Jurkat, Clone E6-1 (cell line): ENCODE data around the gene SEPTIN5.
A peak's percentile ranks its signal among the peaks of the same experiment; 100 is the strongest.

ENCODE experiments used
- DNase-seq: peaks from one replicate; pipeline ENCODE4 v3.0.0-alpha.2; 2011; ENCODE audit warnings: low read depth, low spot score
- H3K4me3 ChIP-seq: 2 replicates; pipeline ENCODE4 v1.5.1; 2011; ENCODE audit warnings: mild to moderate bottlenecking, low read length, control low read depth, moderate library complexity

Gene SEPTIN5

GRCh38 chr22:19755145-19755710, 40.9 kb downstream of the SEPTIN5 start:
- no peak for DNase-seq
- H3K4me3 ChIP-seq = no peak overlapping the region

DNA sequence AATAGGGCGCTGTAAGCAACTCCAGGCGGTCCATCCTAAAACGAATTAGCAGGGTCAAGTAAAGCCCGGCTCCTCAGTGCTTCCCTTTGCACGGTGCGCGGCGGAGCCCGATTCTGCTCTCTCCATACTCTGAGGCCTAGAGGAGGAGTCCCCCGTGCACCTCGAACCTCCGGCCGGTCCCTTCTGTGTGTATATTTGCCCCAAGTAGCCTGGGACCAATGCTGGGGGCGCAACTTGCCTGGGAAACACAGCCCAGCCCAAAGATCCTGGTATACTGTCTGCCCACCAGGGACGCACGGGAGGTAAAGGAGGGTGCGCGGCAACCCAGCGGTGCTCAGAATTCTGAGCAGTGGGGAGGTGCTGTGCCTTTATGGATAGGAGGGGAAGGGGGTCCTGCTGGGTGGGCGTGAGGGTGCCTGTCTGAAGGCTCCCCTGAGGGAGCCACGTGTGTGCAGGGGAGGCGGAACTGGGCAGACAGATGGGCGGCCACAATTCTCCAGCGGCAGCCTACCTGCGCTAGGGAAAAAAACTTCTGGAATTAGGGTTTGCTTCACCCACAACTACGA, 41.5 kb downstream of the SEPTIN5 start:
- H3K4me3 ChIP-seq = no peak overlapping the region
- no peak for DNase-seq

- DNase-seq = peak; percentile 54
- H3K4me3 ChIP-seq = peak overlapping the region; percentile 40
Measured at GRCh38 chr22:19756288-19757128, 42.2 kb downstream of the SEPTIN5 start.

GRCh38 chr22:19757140-19757984, 43.1 kb downstream of the SEPTIN5 start:
- no peak for DNase-seq
- peak overlapping the region; percentile 40 for H3K4me3 ChIP-seq

- DNase-seq = no peak
- no peak overlapping the region for H3K4me3 ChIP-seq
Measured at GRCh38 chr22:19757985-19758895, 43.9 kb downstream of the SEPTIN5 start.

GRCh38 chr22:19758896-19759426, 44.7 kb downstream of the SEPTIN5 start:
- no peak for DNase-seq
- no peak overlapping the region for H3K4me3 ChIP-seq

GRCh38 chr22:19759427-19760057, 45.2 kb downstream of the SEPTIN5 start:
- DNase-seq = no peak
- no peak overlapping the region for H3K4me3 ChIP-seq

DNA sequence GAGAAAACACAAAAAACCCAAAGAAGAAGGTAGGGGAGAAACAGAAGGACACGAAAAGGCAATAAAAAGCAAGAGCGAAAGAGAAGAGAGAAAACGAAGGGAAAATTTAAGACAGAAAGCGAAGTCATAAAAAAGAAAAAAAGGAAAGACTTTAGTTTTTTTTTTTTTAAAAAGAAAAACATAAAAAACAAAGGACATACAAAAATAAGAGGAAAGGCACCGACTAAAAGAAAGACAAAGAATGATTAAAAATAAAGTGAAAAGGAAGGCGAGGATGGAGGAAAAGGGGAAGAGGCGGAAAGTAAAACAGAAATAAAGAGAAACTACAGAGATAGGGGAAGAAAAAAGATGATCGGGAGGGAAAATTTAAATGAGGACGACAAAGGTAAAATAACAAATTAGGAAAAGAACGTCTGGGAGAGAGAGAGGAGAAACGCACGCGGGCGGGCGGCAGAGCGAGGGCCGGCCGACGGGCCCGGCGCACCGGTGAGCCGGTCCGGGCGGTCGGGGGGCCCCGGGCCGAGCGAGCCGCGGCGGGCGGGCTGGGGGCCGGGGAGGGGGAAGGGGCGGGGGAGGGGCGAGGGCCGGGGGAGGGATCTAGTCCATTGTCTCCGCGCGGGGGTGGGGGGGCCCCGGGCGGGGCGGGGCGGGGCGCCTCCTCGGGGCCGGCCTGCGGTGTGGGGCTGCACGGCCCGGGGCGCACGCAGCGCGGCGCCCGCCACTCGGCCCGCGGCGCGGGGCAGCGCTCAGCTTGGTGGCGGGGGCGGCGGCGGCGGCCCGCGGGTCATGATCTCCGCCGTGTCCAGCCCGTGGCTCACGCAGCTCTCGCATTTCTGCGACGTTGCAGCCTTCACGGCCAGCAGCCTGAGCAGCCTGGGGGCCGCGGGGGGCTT, 46.0 kb downstream of the SEPTIN5 start, which contains the start of gene TBX1:
Gene TBX1, plus strand, starts transcription at position 721 of the 893 bp plus-strand sequence. Its CDS starts 66 bp downstream, at position 787.
- no peak within 1 kb of the TSS for H3K4me3 ChIP-seq
- no peak for DNase-seq

DNA sequence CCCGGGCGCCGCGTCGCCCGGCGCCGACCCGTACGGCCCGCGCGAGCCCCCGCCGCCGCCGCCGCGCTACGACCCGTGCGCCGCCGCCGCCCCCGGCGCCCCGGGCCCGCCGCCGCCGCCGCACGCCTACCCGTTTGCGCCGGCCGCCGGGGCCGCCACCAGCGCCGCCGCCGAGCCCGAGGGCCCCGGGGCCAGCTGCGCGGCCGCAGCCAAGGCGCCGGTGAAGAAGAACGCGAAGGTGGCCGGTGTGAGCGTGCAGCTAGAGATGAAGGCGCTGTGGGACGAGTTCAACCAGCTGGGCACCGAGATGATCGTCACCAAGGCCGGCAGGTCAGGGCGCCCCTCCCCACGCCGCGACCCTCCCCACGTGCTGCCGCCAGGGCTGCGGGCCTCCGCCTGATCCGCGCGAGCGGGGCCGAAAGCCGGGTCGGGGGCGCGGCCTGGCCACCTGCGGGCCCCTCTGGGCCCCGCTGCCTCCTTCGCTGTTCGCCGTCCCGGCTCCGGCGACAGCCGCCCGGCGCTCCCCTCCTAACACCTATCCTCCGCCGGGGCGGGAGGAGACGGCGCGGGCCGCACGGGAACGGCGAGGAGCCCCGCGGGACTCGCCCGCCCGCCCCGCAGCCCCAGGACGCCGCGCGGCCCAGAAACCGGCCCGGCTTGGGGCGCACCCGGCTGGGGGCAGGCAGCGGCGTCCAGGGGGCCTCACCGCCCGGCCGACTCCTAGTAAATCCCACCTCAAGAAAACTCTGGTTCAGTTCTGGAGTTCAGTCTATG, 46.8 kb downstream of the SEPTIN5 start:
- H3K4me3 ChIP-seq = no peak overlapping the region
- no peak for DNase-seq

GRCh38 chr22:19761725-19762567, 47.6 kb downstream of the SEPTIN5 start:
- no peak for DNase-seq
- H3K4me3 ChIP-seq = no peak overlapping the region

DNA sequence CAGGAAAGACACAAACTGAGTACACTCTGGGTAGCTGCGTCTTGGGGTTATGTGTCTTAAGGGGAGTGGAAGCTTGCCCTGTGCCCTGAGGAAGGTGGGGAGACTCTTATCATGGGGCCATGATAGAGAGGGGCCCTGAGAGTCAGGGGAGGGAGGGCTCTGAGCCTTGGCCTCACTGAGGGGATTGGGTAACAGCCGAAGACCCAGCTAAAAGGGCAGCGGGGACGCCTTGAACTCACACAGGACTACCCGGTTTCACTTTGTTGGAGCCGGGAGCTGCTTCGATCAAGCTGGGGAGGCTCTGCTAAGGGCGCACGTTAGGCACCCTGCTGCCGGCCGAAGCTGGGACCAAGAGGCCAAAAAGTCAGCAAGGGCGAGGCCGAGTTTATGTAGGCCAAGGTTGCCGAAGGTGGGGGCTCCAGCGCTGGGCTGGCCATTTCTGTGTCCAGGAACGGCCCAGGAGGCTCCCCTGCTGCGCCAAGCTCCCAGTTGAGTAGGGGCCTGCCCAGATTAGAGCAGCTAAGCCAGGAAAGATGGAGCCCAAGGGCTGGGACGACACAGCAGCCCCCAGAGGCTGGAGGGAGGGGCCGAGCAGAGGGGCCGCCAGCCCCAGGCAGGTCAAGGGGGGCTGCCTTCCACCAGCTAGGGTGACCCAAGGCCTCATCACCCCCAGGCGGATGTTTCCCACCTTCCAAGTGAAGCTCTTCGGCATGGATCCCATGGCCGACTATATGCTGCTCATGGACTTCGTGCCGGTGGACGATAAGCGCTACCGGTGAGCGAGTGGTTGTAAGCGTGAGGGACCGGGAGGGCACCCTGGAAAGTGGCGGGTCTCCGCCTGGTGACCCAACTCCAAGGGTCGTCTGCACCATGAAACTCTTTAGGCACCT, 48.5 kb downstream of the SEPTIN5 start:
- DNase-seq = no peak

DNA sequence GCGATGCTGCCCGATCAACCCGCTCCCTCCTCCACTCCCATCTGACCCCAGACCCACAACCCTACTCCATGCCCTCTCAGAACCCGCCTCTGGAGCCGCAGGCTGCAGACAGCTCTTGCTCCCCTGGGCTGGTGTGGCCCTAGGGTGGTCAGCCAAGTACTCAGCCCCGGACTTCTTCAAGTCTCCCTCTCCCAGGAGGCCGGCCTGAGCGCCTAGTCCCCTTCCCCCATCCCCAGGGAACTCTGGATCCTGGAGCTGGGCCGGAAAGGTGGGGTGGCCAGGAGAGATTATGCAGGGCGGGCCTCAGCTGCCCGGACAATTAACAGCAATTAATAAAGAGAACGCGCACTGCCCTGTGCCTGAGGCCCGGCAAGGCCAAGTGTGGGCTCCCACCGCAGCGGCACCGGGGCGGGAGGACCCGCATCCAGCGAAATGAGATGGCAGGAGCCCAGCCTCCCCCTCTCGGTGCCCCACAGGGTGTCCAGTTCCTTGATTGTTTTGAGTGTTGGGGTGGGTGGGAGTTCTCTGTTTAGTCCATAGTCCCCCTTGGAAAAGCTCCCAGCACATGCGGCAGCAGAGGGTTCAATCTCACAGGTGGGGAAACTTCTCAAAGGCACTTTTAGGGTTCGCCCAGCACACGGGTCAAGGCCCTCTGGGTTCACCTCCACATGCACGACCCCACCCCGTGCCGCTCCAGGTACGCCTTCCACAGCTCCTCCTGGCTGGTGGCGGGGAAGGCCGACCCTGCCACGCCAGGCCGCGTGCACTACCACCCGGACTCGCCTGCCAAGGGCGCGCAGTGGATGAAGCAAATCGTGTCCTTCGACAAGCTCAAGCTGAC, 49.4 kb downstream of the SEPTIN5 start:
- DNase-seq = no peak
- H3K4me3 ChIP-seq = no peak overlapping the region

More for the DNA sequence above, 48.5 kb downstream of the SEPTIN5 start:
- H3K4me3 ChIP-seq = no peak overlapping the region

DNA sequence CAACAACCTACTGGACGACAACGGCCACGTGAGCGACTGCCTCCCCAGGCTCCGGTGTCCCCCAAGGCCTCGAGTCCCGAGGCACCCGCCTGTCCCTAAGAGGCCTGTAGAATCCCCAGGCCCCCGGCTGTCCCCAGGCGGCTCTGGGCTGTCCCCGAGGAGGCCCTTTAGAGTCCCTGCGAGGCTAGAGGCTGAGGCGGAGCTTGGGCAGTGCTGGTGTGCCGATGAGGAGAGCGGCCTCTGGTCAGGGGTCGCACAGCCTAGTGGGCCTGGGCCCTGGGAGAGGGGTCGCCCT, 49.9 kb downstream of the SEPTIN5 start:
- no peak overlapping the region for H3K4me3 ChIP-seq
- no peak for DNase-seq
